ENCODE measurements around the gene C21orf58.
A peak's percentile ranks its signal among the peaks of the same experiment; 100 is the strongest.

Gene C21orf58

DNA sequence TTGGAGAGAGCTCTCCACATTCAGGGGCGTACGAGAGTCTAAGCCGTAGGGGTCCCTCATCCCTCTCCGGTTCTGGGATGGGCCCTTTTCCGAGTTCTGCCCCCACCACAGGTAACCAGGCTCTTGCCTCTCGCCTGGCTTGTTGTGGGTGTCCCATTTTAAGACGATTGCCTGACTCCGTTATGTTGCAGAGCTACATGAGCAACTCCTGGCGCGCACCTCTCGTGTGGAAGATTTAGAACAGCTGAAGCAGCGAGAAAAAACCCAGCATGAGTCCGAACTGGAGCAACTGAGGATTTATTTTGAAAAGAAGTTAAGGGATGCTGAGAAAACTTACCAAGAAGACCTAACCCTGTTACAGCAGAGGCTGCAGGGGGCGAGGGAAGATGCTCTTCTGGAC, 29.2 kb upstream of the C21orf58 start:
- no peak for DNase-seq

DNA sequence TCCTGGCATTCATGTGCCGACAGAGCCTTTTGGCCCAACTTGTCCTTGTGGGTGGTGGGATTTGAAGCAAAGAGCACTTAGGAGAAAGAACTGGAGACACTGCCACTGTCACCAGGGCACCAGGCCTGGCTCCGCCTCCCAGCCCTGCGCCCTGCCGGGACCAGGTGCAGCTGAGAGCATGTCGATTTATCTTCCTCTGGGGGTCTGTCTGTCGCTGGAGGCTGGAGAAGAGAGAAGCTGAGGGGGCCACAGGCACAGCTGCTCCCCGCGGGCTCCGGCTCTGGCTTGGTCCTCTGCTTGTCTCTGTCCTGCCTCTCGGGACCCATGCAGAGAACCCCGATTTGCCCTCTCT, 28.5 kb upstream of the C21orf58 start:
- DNase-seq: no peak

DNA sequence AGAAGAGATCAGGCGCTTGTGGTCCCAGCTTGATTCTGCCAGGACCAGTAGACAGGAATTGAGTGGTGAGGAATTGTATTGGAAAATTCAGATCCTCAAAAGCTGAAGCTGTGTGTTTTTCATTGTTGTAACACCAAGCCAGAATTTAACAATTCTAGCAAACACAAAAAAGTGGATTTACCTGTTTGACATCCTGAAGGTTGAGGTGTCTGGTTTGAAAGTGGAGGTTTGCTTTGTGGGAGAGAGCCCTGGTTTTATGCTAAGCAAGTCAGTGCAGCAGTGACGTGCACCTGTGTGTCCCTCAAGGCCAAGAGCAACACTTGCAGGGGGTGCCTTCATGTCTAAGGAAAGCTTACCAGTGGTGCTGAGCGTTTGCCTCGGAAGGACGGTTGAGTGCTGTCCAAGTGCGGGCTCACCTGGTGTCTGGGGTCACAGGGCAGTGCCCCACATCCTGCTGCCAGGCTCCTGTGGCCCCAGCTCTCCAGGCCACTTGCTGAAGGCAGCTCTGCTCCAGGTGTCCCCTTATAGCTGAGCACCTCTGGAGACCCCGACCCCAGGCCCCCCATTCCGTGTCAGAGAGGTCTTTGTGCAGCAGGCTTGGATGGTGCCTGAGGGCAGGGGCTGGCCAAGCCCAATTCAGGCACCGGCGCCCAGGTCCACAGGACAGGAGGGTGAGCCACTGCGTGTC, 27.9 kb upstream of the C21orf58 start:
- no peak for DNase-seq

DNA sequence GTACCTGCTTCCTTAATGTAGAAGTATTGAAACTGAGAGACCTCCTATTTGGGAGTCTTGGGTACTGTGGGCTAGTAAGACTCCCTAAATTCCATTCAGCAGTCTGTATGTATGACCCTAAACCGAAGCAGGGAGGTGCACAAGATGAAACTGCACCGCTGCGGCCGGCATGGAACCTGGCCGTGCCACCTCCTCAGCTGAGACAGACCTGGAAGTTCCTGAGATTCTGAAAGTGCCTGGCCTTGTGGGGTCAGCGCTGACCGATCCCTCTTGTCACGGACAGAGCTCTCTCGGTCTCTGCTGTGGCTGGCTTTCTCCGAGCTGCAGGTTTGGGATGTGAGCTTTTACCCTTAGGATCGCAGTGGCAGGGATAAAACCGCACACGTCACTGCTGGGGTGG, 27.3 kb upstream of the C21orf58 start:
- no peak for DNase-seq

DNA sequence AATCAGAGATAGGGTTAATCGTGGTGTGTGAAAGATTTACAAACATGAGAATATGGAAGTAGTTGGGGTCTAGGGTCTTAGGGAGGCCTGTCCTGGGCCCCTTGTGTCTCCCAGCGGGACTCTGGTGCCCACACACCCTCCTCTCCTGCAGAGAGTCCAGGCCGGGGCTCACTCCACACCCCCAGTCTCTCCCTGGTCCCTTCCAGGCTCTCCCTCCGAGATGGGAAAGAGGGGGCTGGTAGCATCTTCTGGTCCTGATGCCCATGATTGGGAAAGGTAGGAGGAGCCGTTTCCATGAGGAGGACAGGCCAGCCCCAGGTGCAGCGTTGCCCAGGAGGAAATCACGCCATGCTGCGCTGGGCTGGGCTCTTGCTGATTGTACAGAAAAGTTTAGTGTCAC, 26.9 kb upstream of the C21orf58 start:
- DNase-seq: no peak

DNA sequence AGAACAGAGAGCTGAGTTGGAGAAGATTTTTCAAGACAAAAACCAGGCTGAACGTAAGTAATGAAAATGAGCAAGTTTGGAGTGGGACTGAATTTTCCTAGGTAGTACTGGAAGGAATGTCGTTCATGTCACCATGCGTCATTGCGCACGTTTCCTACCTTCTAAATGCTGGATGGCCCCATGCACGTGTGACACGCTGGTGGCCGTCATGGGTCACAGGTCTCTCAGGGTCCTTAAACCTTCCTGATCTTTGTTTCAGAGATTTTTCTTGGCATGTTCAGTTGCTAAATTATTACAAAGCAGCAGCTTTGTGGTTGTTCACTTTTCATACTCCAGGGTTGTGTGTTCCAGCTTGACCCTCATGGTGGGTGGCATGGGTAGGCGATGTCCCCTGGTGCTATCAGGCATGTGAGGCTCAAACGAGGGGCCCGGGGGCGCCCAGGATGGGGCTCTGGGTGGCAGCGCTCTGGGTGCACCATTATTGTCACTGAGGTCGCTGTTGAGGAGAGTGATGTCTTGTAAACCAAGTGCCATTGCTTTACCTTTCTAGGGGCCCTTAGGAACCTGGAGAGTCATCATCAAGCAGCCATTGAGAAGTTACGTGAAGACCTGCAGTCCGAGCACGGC, 25.6 kb upstream of the C21orf58 start:
- DNase-seq: no peak

DNA sequence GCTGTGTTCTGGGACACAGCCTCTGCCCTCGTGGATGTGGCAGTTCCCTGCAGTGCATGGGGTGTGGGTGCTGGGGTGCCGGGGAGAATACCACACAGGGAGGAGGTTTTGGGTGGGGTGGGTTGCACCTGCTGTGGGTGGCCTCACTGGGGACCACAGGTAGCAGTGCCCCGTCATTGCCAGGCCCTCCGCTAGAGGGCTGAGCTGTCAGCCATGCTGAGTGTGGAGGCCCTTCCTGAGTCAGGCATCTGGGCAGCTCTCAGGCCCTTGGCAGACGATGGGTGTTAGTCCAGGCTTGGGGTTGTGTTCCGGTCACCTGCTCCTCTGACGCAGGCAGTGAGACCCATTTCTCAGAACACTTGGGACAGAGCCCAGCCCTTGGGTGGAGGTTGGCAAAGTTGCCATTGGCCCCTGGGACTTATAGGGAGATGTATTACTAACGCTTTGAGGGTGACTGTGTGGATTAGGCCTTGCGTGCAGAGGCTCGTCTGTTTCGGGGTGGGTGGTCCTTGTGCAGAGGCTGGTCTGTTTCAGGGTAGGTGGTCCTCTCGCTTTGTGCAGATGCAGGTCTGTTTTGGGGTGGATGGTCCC, 24.2 kb upstream of the C21orf58 start:
- no peak for DNase-seq

DNA sequence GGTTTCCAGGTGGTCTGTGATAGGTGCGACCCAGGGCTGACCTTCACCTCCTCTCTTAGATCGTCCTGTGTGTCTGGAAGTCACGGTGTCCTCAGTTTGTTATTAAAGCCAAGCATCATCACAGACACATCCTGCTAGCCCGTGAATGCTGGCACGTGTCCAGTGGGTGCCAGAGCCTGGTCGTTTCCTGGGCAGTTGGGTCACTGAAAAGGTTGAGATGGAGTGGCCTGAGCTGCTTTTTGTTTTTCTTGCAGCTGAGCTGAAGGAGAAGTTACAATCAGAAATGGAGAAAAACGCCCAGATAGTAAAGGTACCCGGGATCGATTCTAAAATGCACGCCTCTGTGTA, 23.5 kb upstream of the C21orf58 start:
- DNase-seq: no peak

DNA sequence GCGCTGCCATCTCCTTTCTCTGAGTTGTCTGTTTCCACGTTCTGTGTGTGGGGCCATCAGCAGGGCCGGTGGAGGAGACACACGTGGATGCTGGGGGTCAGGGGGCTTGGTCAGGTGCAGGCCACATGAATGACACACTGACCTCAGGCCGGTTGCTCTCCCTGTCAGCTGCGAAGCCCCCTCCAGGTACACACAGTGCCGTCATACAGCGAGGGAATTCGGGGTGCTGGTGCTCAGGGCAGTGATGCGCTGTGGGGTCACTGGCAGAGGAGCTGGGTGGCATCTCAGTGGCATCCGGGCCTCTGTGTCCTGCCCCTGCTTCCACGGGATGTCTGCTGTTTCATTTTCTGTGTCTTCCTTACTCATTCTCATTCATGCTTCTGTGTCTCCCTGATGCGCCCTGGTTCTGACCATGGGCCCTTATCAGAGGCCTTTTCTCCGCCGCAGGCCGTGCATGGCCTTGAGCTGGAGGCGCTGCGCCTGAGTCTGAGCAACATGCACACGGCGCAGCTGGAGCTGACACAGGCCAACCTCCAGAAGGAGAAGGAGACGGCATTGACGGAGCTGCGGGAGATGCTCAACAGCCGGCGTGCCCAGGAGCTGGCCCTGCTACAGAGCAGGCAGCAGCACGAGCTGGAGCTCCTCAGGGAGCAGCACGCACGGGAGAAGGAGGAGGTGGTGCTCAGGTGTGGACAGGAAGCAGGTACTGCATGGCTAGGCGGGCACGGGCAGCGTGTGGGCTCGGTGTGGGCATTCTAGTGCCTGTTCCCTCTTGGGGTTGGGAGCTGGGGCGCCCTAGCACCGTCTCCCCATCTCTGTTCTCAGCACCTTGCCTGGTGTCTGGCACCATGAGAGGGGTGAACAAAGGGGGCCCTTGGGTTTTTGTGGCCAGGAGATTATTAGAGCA, 22.9 kb upstream of the C21orf58 start:
- DNase-seq: no peak

DNA sequence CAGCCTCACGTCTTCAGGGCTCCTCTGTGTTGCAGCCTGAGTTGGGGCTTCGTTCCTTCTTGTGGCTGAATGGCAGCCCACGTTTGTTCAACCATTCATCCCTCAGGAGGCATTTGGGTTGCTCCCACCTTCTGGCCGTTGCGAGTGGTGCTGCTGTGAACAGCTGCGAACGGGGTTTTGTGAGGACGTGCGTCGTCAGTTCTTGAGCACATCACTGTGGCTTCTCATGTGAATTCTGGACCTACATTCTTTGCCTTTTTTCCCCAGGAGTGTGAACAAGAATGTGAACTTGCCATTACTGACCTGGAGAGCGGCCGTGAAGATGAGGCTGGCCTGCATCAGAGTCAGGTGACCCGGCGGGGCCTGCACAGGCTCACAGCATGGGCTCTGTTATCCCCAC, 22.2 kb upstream of the C21orf58 start:
- DNase-seq: no peak

DNA sequence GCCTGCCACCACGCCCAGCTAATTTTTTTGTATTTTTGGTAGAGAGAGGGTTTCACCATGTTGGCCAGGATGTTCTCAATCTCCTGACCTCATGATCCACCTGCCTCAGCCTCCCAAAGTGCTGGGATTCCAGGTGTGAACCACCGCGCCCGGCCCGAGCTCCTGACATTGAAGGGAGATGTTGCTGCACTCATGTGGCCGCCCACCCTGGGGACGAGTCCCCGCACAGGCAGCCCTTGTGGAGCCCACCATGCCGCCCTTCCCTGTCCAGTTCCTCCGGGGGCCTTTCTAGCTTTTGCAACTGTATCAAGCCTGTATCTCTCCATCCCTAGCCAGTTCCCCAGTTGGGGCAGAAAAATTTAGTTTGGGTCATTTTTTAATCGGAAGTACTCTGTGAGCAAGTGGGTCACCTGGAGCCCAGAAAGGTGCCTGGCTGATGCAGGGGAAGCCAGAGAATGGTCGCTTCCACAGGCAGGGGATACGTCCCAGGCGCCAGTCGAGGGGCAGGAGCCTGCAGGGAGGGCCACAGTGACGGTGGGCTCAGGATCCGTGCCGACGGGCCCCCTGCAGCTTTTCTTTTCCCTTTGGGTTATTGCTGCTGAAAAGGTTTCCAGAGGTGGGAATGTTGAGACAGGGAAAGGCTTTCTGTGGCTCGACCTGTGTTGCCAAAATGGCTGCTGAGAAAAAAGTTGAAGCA, 20.7 kb upstream of the C21orf58 start:
- DNase-seq: no peak

DNA sequence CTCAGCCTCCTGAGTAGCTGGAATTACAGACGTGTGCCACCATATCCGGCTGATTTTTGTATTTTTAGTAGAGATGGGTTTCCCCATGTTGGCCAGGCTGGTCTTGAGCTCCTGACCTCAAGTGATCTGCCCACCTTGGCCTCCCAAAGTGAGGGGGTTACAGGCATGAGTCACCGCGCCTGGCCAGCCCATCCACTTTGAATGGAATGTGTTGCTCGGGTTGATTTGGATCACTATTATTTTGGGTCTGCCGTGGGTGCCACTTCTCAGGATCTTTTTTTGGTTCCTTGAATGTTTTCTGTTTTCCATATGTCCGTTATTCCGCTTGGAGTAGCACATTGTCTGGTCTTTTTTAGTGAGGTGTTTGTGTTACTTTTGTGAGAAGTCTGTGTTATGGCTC, 17.3 kb upstream of the C21orf58 start:
- DNase-seq: no peak

DNA sequence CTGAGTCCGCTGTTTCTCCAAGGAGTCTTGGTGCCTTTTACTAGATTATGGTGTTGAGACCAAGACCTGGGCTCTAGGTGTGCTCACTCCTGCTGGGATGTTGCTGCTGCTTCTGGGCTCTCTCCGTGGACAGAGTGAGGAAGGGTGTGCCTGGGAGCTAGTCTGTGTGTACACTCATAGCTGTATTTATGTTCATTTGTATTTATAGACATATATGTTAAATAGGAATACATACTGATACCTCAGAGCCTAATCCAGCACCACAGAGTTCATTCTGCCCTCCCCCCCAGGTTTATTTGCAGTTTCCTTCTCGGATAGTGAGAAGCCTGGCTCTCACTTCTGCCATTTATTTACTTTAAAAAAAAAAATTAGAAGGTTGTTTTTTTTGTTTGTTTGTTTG, 12.9 kb upstream of the C21orf58 start:
- no peak for DNase-seq

DNA sequence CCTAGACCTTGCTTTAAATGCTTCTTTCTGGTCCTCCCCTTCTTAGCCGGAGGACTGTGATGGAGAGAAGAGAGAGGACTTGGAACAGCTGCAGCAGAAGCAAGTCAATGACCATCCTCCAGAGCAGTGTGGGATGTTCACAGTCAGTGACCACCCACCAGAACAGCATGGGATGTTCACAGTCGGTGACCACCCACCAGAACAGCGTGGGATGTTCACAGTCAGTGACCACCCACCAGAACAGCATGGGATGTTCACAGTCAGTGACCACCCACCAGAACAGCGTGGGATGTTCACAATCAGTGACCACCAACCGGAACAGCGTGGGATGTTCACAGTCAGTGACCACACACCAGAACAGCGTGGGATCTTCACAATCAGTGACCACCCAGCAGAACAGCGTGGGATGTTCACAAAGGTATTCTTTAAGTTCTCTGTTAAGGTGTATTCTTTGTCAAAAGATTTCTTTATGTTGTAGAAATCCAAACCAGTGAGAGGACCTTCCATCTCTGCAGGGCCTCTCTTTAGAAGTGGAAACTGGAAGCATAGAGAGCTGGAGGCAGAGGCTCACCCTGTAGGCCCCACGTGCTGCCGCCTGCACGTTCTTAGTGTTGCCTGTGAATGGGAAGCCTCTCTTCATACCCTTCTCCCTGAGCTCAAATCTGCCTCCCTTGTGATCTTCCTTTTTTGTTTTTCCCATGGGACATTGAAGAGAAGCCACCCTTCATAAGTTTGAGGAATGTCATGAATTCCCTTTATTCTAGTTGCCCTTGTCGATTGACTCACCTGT, 10.9 kb upstream of the C21orf58 start:
- no peak for DNase-seq

DNA sequence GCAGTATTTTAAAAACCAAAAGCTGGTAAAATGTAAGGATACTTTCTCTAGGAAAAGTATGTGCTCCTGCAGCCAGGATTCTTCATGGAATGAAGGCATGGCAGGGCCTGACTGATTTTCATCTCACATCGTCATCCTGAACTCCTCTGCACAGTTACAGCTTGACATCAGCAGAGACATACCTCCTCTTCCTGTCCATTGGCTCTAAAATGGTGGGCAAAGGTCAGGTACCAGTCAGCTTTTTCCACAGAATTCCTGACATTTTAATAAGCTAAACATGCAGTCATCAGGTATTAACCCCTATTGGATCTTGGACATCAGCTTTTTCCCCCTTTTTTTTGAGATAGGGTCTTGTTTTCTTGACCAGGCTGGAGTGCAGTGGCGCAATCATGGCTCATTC, 6.1 kb upstream of the C21orf58 start:
- DNase-seq: no peak

DNA sequence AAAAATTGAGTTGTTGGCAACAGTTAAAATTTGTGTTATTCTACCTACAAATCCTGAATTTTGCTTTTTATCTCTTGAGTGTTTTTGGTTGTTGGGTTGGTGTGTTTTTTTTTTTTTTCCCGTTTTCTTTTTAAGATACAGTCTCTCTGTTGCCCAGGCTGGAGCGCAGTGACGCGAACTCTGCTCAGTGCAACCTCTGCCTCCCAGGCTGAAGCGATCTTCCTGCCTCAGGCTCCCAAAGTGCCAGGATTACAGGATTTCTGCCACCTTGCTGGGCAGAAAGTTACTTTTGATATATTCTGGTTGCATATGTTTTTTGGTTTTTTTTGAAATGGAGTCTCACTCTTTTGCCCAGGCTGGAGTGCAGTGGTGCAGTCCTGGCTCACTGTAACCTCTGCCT, 4.5 kb upstream of the C21orf58 start:
- no peak for DNase-seq

DNA sequence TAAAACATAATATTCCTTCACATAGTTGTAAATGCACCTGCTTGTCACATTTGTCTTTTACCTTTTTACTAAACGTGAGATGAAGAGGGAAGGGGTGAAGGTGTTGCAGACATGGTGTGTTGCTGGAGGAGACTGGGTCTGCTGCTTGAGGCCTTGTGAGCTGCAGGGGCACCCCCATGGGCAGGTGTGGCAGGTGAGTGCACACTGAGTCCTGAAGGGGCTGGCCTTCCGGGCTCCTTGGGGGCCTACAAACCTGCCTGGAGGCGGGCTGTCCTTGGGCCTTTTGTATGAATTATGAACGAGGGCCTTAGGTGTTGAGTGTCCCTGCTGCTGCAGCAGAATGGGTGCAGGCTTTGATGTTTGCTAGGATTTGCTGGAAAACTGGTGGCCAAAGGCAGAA, 4.0 kb upstream of the C21orf58 start:
- DNase-seq: no peak

DNA sequence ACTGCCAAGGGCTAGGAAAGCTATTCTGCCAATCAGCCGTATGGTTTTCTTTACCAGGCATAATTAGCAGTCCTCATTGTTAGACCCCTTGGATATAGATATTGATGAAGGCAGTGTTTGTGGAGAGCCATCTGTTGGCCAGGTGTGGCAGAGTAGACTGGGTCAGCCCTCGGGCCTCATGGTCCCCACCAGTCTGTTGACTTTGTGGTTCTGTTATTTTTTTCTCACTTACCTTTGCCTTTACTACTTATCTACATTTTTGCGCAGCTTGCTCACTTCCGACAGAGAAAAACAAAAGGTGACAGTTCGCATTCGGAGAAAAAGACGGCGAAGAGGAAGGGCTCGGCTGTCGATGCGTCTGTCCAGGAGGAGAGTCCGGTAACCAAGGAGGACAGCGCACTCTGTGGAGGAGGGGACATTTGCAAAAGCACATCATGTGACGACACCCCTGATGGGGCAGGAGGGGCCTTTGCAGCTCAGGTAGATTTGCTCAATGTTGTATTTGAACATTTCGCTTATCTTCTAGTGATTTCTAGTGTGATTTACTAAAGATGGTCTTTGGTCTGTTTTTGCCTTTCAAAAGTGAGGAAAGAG, 2.5 kb upstream of the C21orf58 start:
- DNase-seq: no peak

DNA sequence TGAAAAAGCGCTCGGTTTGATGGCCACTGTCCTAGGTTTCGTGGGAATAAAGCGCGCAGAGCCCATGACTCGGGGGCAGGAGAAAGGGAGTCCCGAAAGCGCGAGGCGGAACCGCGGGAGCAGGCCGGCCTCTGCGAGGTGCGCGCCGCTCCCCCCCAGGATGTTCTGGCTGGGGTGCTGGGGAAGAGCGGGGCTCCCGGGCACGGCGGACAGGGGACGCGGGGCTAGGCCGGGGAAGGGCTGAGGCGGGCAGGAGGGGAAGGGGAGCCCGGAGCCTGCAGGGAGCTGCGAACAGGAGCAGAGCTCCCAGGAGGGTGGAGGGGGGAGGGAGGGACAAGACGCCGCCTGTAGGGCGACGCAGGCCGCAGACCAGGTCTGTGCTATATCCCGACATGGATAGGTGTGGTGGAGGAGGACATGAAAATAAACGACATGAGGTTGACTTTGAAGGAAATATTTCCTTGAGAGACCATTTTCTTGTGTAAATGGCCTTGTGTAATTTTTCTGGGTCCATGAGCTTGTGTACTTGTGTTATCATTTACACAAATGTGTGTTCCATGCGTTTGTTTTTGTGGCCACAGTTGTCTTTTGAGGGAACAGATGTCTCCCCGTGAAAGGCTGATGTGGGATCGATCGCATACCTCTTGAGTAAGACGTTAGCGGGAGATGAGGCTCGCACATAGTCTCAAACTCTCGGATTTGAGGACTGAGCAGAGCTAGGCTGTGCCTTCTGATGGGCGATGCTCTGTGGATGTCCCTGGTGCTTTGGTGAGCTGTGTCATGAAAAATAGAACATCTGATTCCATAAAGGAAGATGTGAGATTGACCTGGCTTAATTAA, 1.6 kb upstream of the C21orf58 start:
- peak; percentile 29 for DNase-seq

DNA sequence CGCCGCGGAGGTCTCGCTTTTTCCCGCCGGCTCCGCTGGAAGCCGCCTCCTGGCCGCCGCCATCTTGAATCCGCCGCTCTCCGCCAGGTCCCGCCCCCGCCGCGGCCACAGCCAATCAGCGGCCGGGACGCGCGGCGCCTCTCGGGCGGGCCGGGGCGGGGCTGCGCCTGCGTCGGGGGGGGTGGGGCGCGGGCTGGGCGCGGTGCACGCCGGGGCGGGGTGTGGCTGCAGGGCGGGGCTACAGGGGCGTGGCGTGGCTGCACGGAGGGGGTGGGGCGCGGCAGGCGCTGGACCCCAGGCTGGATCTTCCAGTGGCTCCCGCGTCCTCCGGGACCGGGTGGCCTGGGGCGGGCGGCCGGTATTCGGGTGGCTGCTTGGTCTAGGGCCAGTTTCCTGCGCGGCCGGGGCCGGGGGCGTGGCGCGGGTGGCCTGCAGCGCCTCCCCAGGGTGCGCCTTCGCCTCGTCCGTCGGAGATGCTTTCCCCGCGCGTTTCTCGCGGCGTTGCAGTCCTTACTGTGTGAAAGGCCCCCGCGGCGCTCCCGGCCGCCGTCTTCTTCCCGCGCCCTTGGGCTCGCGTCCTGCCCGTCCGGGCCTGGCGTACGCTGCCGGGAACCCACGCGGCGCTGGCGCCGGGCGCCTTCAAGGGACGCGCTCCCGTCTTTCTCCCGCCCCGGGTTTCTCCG, 861 bp upstream of the C21orf58 start:
- DNase-seq: peak; percentile 96

Measured in suppressor macrophage treated with lipopolysaccharide for 4 hours (primary cell).